Kasumi-1 (cell line): ENCODE data around the gene KPNA6.
"Not testable (repeated sequence)": the region's sequence is repeated elsewhere in the genome, so short reads cannot be mapped to it uniquely, and the experiment has no call there.

Source experiments
- DNase-seq, 2 experiments: peaks; one replicate each; lab custom pipeline; 2025; lab: John Stamatoyannopoulos, UW

KPNA6 gene

GRCh38 chr1:32100807-32101708, 6.8 kb upstream of the KPNA6 start:
- DNase-seq = no peak

GRCh38 chr1:32104127-32104526, 3.7 kb upstream of the KPNA6 start:
- DNase-seq = no peak

GRCh38 chr1:32105338-32105737, 2.5 kb upstream of the KPNA6 start:
- DNase-seq = no peak

- DNase-seq = no peak
These were observed 1.1 kb upstream of the KPNA6 start for GRCh38 chr1:32106663-32107275.

GRCh38 chr1:32111040-32111623, 3.3 kb downstream of the KPNA6 start:
- DNase-seq = no peak

GRCh38 chr1:32111789-32112188, 3.9 kb downstream of the KPNA6 start:
- no peak for DNase-seq

- DNase-seq = no peak
These were observed 5.0 kb downstream of the KPNA6 start for GRCh38 chr1:32112806-32113375.

- not testable (repeated sequence) for DNase-seq
These were observed 5.6 kb downstream of the KPNA6 start for GRCh38 chr1:32113436-32113835.

- no peak for DNase-seq
These were observed 6.6 kb downstream of the KPNA6 start for GRCh38 chr1:32114420-32114819.

GRCh38 chr1:32115496-32115895, 7.6 kb downstream of the KPNA6 start:
- DNase-seq = no peak

- no peak for DNase-seq
These were observed 8.7 kb downstream of the KPNA6 start for GRCh38 chr1:32116531-32116930.

GRCh38 chr1:32122151-32122550, 14.3 kb downstream of the KPNA6 start:
- DNase-seq = peak; percentile 47 to 48

GRCh38 chr1:32123361-32123760, 15.5 kb downstream of the KPNA6 start:
- not testable (repeated sequence) for DNase-seq

- no peak for DNase-seq
These were observed 17.5 kb downstream of the KPNA6 start for GRCh38 chr1:32125313-32125712.

- peak in 1 of 2 experiments; percentile 21 for DNase-seq
These were observed 18.9 kb downstream of the KPNA6 start for GRCh38 chr1:32126770-32127169.

- no peak for DNase-seq
These were observed 19.7 kb downstream of the KPNA6 start for GRCh38 chr1:32127409-32128198.

- DNase-seq = peak in 1 of 2 experiments; percentile 16
These were observed 20.6 kb downstream of the KPNA6 start for GRCh38 chr1:32128479-32128878.

GRCh38 chr1:32128964-32129363, 21.1 kb downstream of the KPNA6 start:
- no peak for DNase-seq

GRCh38 chr1:32133950-32134280, 26.1 kb downstream of the KPNA6 start:
- DNase-seq = not testable (repeated sequence)

GRCh38 chr1:32137111-32137510, 29.3 kb downstream of the KPNA6 start:
- no peak for DNase-seq

- no peak for DNase-seq
These were observed 31.1 kb downstream of the KPNA6 start for GRCh38 chr1:32138965-32139364.
